Activated CD8-positive, alpha-beta memory T cell treated with anti-CD3 and anti-CD28 coated beads for 48 hours (primary cell): Measurements from ENCODE around the gene IBTK.
A peak's percentile ranks its signal among the peaks of the same experiment; 100 is the strongest.
"Not testable (repeated sequence)": the region's sequence is repeated elsewhere in the genome, so short reads cannot be mapped to it uniquely, and the experiment has no call there.

Source experiments
- DNase-seq, 3 experiments: peaks; one replicate each; pipeline ENCODE4 v3.0.0-alpha.2; 2020; ENCODE audit warnings: low read depth in 2 of 3, low spot score in 2 of 3

Gene IBTK

GRCh38 chr6:82247505-82248272 is at the start of gene IBTK:
IBTK (minus strand) TSS chr6:82247744; CDS start chr6:82240486, 7,258 bp downstream.
- peak; percentile 73 to 88 (median 86) for DNase-seq

- DNase-seq = no peak
Measured at GRCh38 chr6:82283771-82284410, 36.3 kb upstream of the IBTK start.

GRCh38 chr6:82281550-82281949 is 34.0 kb upstream of the IBTK start:
- not testable (repeated sequence) for DNase-seq

- no peak for DNase-seq
Measured at GRCh38 chr6:82277686-82278085, 30.1 kb upstream of the IBTK start.

DNA sequence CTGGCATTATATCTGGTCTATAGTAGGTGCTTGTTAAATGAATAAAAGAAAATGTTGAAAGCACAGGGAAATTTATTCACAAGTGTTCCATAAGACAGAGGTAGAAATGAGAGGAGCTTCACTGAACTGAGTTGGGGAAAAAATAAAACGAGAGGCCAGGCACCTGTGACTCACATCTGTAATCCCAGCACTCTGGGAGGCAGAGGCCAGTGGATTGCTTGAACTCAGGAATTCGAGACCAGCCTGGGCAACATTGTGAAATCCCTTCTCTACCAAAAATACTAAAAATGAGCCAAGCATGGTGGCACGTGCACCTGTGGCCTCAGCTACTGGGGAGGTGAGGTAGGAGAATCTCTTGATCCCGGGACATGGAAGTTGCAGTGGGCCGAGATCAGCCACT is 28.1 kb upstream of the IBTK start:
- DNase-seq = no peak

DNA sequence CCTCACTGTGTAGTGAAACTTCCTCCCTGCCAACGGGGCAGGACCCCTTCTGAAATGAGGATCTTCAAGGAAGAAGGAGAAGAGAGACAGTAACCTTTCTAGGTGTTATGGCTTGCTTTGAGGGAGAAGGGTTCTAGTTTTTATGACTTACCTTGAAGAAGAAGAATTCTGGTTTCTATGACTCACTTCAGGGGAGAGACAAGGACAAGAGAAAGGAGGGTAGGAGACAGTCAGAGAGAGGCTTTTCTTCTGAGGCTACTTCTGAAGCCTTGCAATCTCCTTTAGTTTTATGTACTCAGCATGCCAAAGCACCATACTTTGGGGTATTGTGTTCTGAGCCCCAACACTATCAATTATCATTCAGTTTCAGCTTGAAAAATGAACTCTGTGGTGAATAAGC is 25.8 kb upstream of the IBTK start:
- no peak for DNase-seq

GRCh38 chr6:82270881-82271635 is 23.5 kb upstream of the IBTK start:
- DNase-seq = no peak

GRCh38 chr6:82268301-82268846 is 20.8 kb upstream of the IBTK start:
- no peak for DNase-seq

DNA sequence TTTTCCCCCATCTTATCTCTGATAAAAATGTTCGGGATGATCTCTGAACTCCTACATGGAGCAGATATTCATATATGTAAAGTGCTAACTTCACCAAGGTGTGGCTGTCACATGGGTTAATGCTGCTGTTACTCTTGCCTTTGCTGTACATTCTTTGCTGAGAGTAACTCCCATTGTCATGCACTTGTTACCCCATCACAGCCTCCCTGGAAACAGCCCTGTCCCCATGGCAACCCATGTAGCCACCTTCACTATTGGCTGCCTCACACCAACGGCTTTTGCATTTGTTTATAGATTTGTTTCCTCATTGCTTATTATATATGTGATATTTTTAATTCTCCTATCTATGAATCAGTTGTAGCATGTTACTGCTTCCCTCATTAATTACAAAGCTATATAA is 17.3 kb upstream of the IBTK start:
- no peak for DNase-seq

DNA sequence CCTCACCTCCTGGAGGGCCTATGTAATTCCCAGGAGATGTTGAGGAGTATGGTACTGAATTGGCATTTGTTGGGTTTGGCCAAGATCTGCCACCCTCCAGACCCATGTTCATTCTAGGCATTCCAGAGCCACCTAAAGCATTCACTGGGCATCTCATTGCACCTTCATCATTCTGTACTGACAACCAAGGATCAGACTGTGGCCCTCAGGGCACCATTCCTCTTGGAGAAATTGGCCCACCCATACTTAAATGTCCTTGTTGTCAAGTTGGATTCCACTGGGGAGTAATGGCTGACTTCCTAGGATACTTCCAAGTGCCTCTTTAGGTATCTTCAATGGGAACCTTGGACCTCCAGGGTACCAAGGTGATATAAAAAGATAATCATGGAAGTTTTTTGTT is 16.8 kb upstream of the IBTK start:
- no peak for DNase-seq

DNA sequence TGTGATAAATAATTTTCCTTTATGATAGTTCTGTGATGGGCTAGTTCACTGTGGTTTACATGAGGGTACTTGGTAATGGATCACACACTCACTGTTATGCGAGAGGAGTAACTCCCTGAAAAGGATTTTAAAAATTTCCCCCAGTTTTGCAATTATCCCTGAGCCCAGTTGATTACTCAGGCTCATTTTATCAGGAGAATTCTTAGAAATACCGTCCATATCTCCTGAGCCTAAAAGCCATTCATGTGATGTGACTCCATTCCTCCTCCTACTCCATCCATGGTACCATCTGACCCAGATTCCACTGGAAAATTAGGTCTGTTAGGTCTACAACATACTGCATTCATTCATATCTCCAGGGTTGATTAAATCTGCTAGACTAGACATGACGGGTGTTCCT is 16.4 kb upstream of the IBTK start:
- no peak for DNase-seq

DNA sequence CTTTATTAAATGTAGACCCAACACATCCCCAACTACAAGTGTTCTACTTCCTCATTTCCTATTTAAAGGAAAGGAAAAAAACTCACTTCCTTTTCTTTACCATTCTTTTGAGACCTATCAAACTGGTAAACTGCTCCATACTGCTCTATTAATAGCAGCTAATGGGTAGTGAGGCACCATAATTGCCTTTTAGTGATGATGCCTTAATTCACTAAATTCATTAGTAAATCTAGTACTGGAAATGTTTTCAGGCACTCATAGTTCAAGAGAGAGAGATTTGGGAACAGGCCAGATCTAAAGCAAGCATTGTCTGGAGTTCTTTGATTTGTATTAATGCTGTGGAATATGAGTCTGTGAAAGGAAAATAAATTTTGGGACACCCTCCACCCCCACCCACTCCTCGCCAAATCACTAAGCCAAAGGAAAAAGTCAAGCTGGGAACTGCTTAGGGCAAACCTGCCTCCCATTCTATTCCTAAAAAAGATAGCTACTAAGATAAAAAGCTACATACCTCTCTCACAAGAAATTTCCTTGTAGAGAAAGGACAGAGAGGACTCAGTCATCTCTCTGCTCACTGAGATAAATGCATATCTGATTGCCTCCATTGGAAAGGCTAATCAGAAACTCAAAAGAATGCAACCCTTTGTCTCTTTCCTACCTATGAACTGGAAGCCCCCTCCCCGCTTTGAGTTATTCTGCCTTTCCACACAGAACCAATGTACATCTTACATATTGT is 13.6 kb upstream of the IBTK start:
- DNase-seq = no peak

- DNase-seq = no peak
Measured at GRCh38 chr6:82259389-82259788, 11.8 kb upstream of the IBTK start.

DNA sequence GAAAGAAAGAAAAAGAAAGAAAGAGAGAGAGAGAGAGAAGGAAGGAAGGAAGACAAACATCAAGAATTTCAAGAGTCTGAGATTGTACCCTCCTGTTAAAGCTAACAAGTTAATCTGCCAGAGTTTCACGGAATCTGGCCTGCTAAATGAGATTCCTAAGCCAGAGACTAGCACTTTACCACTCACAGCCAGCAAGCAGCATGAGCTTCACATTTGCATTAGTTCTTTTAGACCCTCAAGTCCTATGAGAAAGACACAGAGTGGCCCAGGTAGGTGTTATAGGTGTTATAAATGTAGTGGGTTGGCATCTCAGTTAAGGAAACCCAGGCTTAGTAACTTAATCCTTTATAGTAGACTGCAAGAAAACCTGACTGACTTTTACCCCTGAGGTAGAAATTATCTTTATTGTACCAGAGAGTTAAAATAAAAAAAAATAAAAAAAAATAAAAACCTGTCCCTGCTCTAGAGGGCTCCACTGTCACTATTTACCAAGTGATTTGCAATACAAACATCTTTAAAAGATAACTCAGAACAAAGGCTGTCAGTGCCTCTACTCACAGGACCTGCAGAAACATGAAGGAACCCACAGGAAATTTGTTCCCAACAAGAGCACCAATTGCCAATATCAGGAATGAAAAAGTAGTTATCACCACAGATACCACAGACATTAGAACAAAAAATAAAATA is 9.7 kb upstream of the IBTK start:
- no peak for DNase-seq

DNA sequence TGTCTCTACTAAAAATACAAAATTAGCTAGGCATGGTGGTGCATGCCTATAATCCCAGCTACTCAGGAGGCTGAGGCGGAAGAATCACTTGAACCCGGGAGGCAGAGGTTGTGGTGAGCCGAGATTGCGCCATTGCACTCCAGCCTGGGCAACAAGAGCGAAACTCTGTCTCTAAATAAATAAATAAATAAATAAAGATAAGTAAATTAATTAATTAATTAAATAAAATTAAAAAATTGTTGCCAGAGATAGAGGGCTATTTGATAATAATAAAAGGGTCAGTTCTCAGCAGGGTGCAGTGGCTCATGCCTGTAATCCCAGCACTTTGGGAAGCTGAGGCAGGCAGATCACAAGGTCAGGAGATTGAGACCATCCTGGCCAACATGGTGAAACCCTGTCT is 7.2 kb upstream of the IBTK start:
- not testable (repeated sequence) for DNase-seq

DNA sequence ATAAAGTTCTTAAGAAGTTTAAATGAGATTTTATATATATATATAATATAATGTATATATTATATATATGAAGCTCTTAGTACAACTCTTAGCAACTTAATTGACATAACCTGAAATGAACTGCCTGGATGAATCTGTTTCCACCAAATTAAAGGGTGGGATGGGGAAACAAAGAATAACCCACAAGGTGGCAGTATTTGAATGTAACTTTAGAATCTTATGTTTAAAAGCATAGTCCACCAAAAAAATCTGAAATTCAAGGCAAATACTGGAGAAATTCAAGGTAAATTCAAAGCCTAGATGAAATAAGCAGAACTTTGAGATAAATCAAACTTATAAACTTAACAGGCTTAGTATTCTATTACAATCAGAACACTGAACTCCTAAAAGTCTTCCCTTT is 4.4 kb upstream of the IBTK start:
- no peak for DNase-seq

DNA sequence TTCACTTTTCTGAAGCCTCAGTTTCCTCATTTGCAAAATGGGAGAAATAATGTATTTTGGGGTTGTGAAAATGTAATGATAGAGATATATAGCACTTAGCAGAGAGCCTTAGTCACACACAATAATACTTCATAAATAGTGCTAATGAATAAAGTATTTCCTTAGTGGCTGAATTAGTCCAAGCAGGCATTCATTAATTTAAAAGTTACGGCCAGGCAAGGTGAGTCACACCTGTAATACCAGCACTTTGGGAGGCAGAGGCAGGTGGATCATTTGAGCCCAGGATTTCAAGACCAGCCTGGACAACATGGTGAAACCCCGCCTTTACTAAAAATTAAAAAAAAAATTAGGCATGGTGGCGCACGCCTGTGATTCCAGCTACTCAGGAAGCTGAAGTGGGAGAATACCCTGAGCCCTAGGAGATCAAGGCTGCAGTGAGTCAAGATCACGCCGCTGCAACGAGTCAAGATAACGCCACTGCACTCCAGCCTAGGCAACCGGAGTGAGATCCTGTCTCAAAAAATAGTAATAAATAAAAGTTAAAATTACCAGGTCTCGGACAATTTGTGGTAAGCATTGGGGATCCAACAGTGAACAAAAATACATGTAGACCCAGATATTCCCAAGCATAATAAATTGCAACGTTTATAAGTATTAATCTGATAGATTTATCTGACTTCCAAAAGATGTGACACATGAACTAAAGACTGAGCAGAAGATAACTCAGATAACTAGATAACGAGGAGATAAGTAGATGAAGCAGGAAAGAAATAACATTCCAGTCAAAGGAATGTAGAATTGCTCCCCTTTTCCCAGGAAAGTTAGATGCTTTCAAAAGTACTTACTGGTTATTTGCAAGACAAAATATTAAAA is 2.1 kb upstream of the IBTK start:
- DNase-seq = no peak

- no peak for DNase-seq
Measured at GRCh38 chr6:82248273-82248735, 760 bp upstream of the IBTK start.

DNA sequence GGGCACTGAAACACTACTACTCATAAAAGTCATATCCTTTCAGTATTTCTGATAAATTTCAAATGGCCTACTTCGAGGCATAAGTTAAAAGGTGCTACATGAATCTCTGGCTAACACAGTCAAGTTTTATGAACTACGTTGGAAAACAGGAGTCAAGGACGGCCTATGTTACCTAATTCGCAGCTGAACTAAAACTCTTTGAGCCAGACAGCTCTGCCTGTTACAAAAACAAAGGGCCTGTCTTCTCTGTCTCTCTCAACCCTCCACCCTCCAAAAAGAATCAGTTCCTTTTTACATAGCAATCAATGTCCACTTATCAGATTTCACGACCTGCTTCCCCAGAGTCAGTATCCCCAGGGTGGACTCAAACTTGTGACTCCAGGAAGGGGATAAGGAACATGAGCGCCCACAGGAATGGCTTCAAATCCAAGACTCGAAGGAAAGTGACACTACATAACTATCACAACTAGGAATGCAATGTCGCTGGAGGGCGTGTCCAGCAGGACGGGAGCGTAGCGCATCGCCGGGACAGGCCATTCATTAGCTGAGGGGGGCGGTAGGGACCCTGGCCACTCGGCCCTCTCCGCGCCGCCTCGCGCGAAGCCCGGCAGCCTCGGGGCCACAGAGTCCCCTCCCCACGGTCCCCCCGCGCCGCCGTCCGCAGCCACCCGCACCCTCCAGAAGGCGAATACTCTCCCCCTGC is 591 bp downstream of the IBTK start:
- DNase-seq = peak in 1 of 3 experiments; percentile 13
